Stimulated activated CD4-positive, alpha-beta T cell treated with anti-CD3 and anti-CD28 coated beads, TNF-alpha, amount 100 ng/mL, for 48 hours (primary cell): Measurements from ENCODE around the gene TANC2.

Experiments used
- DNase-seq, 3 donors: peaks; one replicate each; pipeline ENCODE4 v3.0.0-alpha.2; 2020; ENCODE audit warnings: low read depth in 3 of 3

TANC2 gene

GRCh38 chr17:63001689-63002394 lies 35.8 kb downstream of the TANC2 start:
- no peak for DNase-seq

DNA sequence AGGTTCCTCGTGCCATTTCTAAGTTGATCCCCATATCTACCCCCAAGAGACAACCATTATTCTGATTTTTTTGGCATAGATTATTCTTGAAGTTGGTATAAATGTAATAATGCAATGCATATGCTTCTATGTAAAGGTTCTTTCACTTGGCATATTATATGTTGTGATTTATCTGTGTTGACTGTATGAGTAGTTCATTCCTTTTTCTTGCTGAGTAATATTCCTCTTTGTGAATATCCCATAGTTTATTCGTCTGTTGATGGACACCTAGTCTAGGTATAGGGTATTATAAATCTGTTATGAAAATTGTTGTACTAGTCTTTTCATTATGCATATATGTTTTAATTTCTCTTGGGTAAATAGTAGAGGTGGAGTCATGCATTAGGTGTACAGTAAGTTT lies 36.6 kb downstream of the TANC2 start:
- no peak for DNase-seq

GRCh38 chr17:63015824-63016223 lies 49.8 kb downstream of the TANC2 start:
- DNase-seq, result no peak
